Measurements from ENCODE around the gene NR2F1-AS1.

GRCh38 chr5:93601802-93602155 is 20.8 kb upstream of the NR2F1-AS1 start:
- TF ChIP-seq CTCF (IDR thresholded peaks at IDR 0.05; ENCODE audit: extremely low read depth in 1 of 2, insufficient read depth in 1 of 2, low read depth in 1 of 2, low read length in 2 of 2) (no peak), MYC (IDR thresholded peaks at IDR 0.05; ENCODE audit: low read depth, low read length) (no peak), POLR2A (IDR thresholded peaks at IDR 0.05; ENCODE audit: low read depth, low read length) (no peak), JUN (IDR thresholded peaks at IDR 0.05; ENCODE audit: borderline replicate concordance, insufficient read depth, insufficient read length, low read depth) (no peak), POLR2AphosphoS5 (IDR thresholded peaks at IDR 0.05; ENCODE audit: insufficient read depth, low read depth, low read length) (no peak)
